Kidney epithelial cell (primary cell): ENCODE results near the gene NSFL1C. TPM values are rescaled to one million over a fixed set of nuclear protein-coding genes. Genes with fewer than 3 reads are reported as not detected.
A peak's percentile ranks its signal among the peaks of the same experiment; 100 is the strongest.

ENCODE experiments used
- DNase-seq: peaks from one replicate; pipeline ENCODE4 v3.0.0-alpha.2; 2010; ENCODE audit warnings: low read depth
- H3K27me3 ChIP-seq: 2 replicates; pipeline ENCODE4 v1.6.0; 2011; ENCODE audit warnings: low read length; ENCODE audit not compliant: control insufficient read depth, insufficient read depth
- H3K36me3 ChIP-seq: 2 replicates; pipeline ENCODE4 v1.5.1; 2011; ENCODE audit warnings: low read length; ENCODE audit not compliant: control insufficient read depth, insufficient read depth
- H3K4me3 ChIP-seq: 2 replicates; pipeline ENCODE4 v1.5.1; 2011; ENCODE audit warnings: low read depth, mild to moderate bottlenecking, control low read depth, low read length
- CTCF ChIP-seq: IDR thresholded peaks from 2 replicates; pipeline ENCODE4 v1.5.1; 2011; ENCODE audit warnings: mild to moderate bottlenecking, moderate library complexity, low read length, control low read depth, inconsistent platforms; ENCODE audit not compliant: insufficient read depth, poor library complexity, severe bottlenecking
- total RNA-seq: library from RNA; depleted of rRNA; stranded (reverse); fragments of >200 nt; gene quantifications from 2 replicates; pipeline ENCODE4 v1.2.3, GENCODE V29; 2015

The NSFL1C gene
- total RNA-seq, 1 donor from 2014 or later: 58.9 TPM

- DNase-seq: no peak
- Histone ChIP-seq H3K4me3 (no peak overlapping the region), H3K27me3 (no peaks in the 10 kb centered on the region), H3K36me3 (no peaks in the 10 kb centered on the region)
- no peak for TF ChIP-seq CTCF
Measured at GRCh38 chr20:1467355-1468116, 887 bp upstream of the NSFL1C start.

- no peak for DNase-seq
- TF ChIP-seq CTCF: no peak
- Histone ChIP-seq H3K36me3 (no peaks in the 10 kb centered on the region), H3K27me3 (no peaks in the 10 kb centered on the region), H3K4me3 (no peak overlapping the region)
Measured at GRCh38 chr20:1467082-1467354, 369 bp upstream of the NSFL1C start.

- Histone ChIP-seq H3K27me3 (no peaks in the 10 kb centered on the region), H3K4me3 (peak overlapping the region; percentile 96), H3K36me3 (peaks cover 1% of the 10 kb centered on the region)
- no peak for DNase-seq
- TF ChIP-seq CTCF: no peak
Measured at GRCh38 chr20:1465470-1466210, 1.0 kb downstream of the NSFL1C start.

- no peaks in the 10 kb centered on the region for H3K27me3 ChIP-seq
- no peak for DNase-seq
- H3K4me3 ChIP-seq: no peak overlapping the region
- H3K36me3 ChIP-seq: peaks cover 1% of the 10 kb centered on the region
- TF ChIP-seq CTCF: no peak
Measured at GRCh38 chr20:1463971-1464570, 2.6 kb downstream of the NSFL1C start.

- H3K4me3 ChIP-seq: no peak overlapping the region
- no peak for TF ChIP-seq CTCF
- no peaks in the 10 kb centered on the region for H3K27me3 ChIP-seq
- peaks cover 1% of the 10 kb centered on the region for H3K36me3 ChIP-seq
- DNase-seq: no peak
Measured at GRCh38 chr20:1462834-1463233, 3.8 kb downstream of the NSFL1C start.
